ENCODE results near the gene COL6A3. TPM values are rescaled to one million over a fixed set of nuclear protein-coding genes. Genes with fewer than 3 reads are reported as not detected.
A peak's percentile ranks its signal among the peaks of the same experiment; 100 is the strongest.

COL6A3 gene
- total RNA-seq, 1 experiment from 2014 or later, result 0.17 TPM

- DNase-seq (ENCODE audit: low spot score), result no peak
- in situ Hi-C loops (cut with HindIII; ENCODE audit: low sequenced_read_pairs), result no loop called here
Observed at GRCh38 chr2:237397072-237397471, 16.9 kb downstream of the COL6A3 start.

GRCh38 chr2:237393523-237393922 is 20.4 kb downstream of the COL6A3 start:
- no peak for DNase-seq (ENCODE audit: low spot score)
- in situ Hi-C loops (cut with HindIII; ENCODE audit: low sequenced_read_pairs), result no loop called here

GRCh38 chr2:237392186-237392585 is 21.8 kb downstream of the COL6A3 start:
- DNase-seq (ENCODE audit: low spot score), result no peak
- in situ Hi-C loops (cut with HindIII; ENCODE audit: low sequenced_read_pairs), result no loop called here

- DNase-seq (ENCODE audit: low spot score), result peak; percentile 10
- in situ Hi-C loops (cut with HindIII; ENCODE audit: low sequenced_read_pairs), result no loop called here
Observed at GRCh38 chr2:237391140-237391539, 22.8 kb downstream of the COL6A3 start.

- no peak for DNase-seq (ENCODE audit: low spot score)
- in situ Hi-C loops (cut with HindIII; ENCODE audit: low sequenced_read_pairs), result no loop called here
Observed at GRCh38 chr2:237390235-237390634, 23.7 kb downstream of the COL6A3 start.

DNA sequence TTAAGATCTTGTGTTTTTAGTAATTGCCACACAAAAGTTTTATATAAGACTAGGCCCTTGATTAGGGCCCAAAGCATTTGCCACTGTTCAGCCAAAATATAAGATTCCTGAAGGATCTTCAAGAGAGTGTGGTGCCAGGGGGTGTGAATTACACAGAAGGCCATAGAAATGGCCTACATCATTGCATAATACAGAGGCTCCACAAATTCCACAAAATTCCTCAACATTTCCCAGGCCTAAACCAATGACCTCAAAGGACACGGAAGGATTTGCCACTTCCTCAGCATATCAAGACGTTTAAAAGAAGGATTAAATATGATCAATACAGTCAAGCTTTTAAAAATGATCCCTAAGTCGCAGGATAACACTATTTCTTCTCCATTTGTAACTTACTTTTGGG is 24.1 kb downstream of the COL6A3 start:
- in situ Hi-C loops (cut with HindIII; ENCODE audit: low sequenced_read_pairs), result no loop called here
- no peak for DNase-seq (ENCODE audit: low spot score)

GRCh38 chr2:237388036-237388435 is 25.9 kb downstream of the COL6A3 start:
- in situ Hi-C loops (cut with HindIII; ENCODE audit: low sequenced_read_pairs), result no loop called here
- no peak for DNase-seq (ENCODE audit: low spot score)

- DNase-seq (ENCODE audit: low spot score), result no peak
- in situ Hi-C loops (cut with HindIII; ENCODE audit: low sequenced_read_pairs), result no loop called here
Observed at GRCh38 chr2:237384672-237385020, 29.3 kb downstream of the COL6A3 start.

- in situ Hi-C loops (cut with HindIII; ENCODE audit: low sequenced_read_pairs), result no loop called here
- no peak for DNase-seq (ENCODE audit: low spot score)
Observed at GRCh38 chr2:237383991-237384671, 29.8 kb downstream of the COL6A3 start.

DNA sequence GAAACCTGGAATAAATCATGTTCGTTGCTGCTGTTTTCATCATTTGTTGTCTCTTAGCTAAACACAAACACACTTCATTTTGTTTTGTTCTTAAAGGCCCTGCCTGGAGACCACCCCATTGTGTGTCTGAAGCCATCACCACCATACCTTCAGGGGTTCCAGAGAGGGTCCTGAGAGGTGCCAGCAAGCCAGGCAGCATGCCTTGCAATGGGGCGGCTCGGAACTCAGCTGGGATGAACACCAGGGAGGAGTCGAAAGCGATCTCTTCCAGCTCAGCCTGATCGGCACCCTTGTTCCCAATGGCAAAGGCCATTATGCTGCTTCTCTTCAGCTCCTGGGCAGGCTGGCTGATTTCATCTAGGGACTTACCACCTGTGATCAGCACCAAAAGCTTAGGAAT is 33.2 kb downstream of the COL6A3 start:
- DNase-seq (ENCODE audit: low spot score), result no peak
- in situ Hi-C loops (cut with HindIII; ENCODE audit: low sequenced_read_pairs), result no loop called here

DNA sequence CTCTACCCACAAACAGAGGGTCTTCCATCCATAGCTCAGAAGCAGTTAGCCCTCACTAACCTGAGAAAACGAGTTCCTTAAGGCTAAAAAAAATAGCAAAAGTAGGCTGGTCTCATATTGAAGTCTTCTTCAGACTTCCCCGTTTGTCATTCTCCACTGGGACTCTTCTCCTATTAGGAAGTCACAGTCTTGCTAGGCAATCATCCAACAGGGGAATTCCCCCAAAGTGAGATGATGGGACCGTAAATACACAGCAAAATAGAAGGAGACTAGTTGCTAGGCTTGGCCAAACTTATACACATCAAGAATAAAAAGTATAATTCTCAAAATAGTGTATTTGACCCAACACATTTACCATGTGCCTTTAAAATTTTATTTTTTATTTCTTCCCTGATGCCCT is 34.3 kb downstream of the COL6A3 start:
- in situ Hi-C loops (cut with HindIII; ENCODE audit: low sequenced_read_pairs), result no loop called here
- no peak for DNase-seq (ENCODE audit: low spot score)

GRCh38 chr2:237378650-237379049 is 35.3 kb downstream of the COL6A3 start:
- in situ Hi-C loops (cut with HindIII; ENCODE audit: low sequenced_read_pairs), result no loop called here
- no peak for DNase-seq (ENCODE audit: low spot score)

DNA sequence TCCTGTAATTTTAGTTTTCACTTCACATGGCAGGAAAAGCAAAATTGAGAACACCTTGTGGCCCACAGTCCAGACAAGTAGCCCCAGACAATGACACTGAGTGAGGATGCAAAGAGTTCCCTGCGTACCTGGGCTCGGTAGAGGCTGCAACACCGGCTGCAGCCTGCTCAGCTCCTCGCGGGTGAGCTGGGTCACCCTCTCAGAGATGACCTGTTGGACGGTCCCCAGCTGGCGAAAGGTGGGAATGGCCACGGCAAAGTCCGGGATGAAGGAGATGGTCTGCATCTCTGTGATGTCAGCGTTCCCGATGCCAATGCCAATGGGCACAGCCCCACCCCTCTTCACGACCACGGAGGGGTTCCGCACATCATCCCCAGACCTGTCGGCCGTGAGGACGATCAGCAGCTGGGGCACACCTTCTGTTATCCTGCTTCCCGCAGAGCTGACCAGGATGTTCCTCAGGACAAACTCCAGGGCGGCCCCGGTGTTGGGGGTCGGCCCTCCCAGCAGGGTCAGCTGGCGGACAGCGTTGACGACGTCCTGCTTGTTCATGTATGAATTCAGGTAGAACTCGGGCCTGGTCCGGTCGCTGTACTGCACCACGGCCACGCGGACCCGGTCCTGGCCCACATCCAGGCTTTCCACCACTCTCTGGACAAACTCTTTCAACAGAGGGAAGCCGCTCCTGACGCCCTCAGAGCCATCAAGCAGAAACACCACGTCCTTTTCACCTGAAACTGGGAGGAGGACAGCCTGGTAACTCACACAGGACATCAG is 39.5 kb downstream of the COL6A3 start:
- in situ Hi-C loops (cut with HindIII; ENCODE audit: low sequenced_read_pairs), result no loop called here
- DNase-seq (ENCODE audit: low spot score), result no peak

GRCh38 chr2:237371856-237372255 is 42.1 kb downstream of the COL6A3 start:
- no peak for DNase-seq (ENCODE audit: low spot score)
- in situ Hi-C loops (cut with HindIII; ENCODE audit: low sequenced_read_pairs), result no loop called here

- no peak for DNase-seq (ENCODE audit: low spot score)
- in situ Hi-C loops (cut with HindIII; ENCODE audit: low sequenced_read_pairs), result no loop called here
Observed at GRCh38 chr2:237365671-237366070, 48.3 kb downstream of the COL6A3 start.

DNA sequence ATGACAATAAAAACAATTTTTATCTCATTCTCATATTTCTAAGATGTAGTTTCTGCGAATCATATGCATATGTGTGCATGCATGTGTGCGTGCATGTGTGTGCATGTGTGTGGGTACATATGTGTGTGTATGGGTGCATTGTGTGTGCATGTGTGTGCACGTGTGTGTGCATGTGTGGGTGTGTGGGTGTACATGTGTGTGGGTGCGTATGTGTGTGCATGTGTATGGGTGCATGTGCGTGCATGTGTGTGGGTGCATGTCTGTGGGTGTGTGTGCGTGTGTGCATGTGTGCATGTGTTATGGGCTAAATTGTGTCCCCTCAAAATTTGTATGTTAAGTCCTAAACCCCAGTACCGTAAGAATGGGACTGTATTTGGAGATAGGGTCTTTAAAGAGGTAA is 49.3 kb downstream of the COL6A3 start:
- no peak for DNase-seq (ENCODE audit: low spot score)
- in situ Hi-C loops (cut with HindIII; ENCODE audit: low sequenced_read_pairs), result no loop called here

- in situ Hi-C loops (cut with HindIII; ENCODE audit: low sequenced_read_pairs), result no loop called here
- DNase-seq (ENCODE audit: low spot score), result no peak
Observed at GRCh38 chr2:237361194-237362004, 52.6 kb downstream of the COL6A3 start.

DNA sequence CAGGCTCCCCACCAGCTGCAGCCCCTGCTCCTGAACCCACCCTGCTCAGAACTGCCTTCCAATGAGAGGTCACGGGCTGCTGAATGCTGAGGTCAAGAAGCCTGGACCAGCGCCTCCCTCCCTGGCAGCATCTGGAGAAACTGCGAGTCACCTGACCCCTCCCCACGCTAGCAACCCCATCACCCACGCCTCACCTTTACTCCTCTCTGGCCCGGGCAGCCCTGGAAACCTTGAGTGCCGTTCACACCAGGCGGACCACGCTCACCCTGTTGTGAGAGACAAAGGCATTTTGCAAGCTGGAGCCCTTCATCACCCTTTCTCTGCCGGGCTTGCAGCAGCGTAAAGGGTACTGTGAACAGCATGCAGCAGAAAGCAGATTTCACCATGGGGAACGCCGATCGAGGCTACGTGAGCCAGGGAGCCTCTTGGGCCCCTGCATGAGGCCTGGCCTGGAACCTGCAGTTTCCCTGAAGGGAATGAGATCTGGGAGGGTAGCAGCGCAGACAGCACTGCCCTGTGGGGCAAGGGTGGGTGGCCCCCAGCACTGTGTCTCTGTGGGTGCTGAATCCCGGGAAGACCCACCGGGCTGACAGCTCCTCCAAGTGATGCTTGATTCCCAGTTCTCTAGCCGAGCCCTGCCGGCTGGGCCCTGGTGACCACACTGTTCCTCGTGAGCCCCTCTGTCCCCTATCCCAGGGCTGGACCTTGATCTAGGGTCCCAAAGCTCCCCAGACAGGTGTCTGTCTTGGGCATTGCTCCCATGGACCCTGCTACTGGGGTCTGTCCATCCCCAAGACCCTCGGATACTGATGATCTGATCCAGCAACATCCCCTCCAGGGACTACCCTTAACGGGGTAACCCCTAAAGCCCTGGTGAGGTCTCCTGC is 53.8 kb downstream of the COL6A3 start:
- DNase-seq (ENCODE audit: low spot score), result no peak
- in situ Hi-C loops (cut with HindIII; ENCODE audit: low sequenced_read_pairs), result no loop called here

GRCh38 chr2:237359518-237359840 is 54.5 kb downstream of the COL6A3 start:
- in situ Hi-C loops (cut with HindIII; ENCODE audit: low sequenced_read_pairs), result no loop called here
- no peak for DNase-seq (ENCODE audit: low spot score)

Measured in G401 (cell line).